Coronary artery (tissue), 2 donors: ENCODE data around the gene MMP24OS.
"Not testable (repeated sequence)": the region's sequence is repeated elsewhere in the genome, so short reads cannot be mapped to it uniquely, and the experiment has no call there.

Source experiments
- DNase-seq: peaks from one replicate; pipeline ENCODE4 v3.0.0-alpha.2; 2017; ENCODE audit warnings: low spot score
- H3K27ac ChIP-seq, 2 donors: fragments of 200-600 bp; sonication (generic); one replicate each; pipeline ENCODE4 v1.5.1; 2016 to 2019
- H3K4me3 ChIP-seq: fragments of 200-600 bp; sonication (generic); 2 replicates; pipeline ENCODE4 v1.5.1; 2016; ENCODE audit warnings: mild to moderate bottlenecking, moderate library complexity
- CTCF ChIP-seq: fragments of 200-600 bp; sonication (generic); IDR thresholded peaks from one replicate; pipeline ENCODE4 v1.5.1; 2019; ENCODE audit warnings: antibody characterized with exemption

Gene MMP24OS

DNA sequence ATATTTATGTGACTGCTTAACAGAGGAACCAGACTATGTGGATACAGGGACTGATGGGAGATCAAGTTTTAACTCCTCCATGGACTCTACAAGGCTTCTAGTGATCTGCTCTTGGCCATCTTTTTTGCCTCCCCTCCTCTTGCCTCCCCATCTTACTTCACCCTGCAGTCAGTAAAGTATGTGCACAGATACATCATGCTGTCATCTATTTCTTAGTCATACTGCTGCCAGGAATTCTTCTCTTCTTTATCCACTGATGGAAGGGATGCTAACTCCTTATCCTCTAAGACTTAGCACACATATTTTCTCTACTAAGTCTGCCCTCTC lies 41.9 kb upstream of the MMP24OS start:
- no peak overlapping the region for H3K4me3 ChIP-seq
- no peak for DNase-seq
- TF ChIP-seq CTCF = no peak
- no peak overlapping the region for H3K27ac ChIP-seq

DNA sequence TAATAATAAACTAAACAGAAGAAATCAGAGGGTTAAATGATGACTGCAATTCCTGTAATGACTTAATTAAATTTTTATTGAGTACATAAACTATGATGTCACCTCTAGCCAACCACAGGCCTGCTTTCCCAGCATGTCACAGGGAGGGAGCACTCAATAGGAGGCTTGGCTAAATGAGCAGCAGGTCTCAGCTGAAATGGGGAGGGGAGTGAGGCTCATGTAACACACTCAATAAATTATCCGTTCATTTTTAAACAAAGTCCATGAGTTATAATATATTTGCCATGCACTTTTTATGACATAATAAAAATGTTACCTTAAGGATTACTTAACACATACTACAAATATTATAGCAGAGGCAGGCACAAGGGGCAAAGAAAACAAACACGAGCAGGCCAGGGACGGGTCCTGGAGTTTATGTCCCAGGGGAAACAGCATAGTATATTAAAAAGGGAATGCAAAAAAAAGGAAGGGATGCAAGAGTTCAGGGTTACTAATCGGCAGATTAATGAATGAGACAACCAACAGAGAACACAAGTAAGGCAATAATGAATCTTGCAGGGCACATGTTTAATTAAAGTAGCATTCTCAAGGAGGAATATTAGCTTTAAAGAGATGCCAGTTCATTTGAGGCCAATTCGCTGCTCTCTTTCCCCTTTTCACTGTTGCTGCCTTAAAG lies 41.4 kb upstream of the MMP24OS start:
- H3K27ac ChIP-seq = no peak overlapping the region
- no peak for DNase-seq
- TF ChIP-seq CTCF = no peak
- no peak overlapping the region for H3K4me3 ChIP-seq

- no peak for TF ChIP-seq CTCF
- Histone ChIP-seq H3K4me3 (no peak overlapping the region), H3K27ac (no peak overlapping the region)
- DNase-seq = no peak
These were observed 40.7 kb upstream of the MMP24OS start for GRCh38 chr20:35318502-35319157.

DNA sequence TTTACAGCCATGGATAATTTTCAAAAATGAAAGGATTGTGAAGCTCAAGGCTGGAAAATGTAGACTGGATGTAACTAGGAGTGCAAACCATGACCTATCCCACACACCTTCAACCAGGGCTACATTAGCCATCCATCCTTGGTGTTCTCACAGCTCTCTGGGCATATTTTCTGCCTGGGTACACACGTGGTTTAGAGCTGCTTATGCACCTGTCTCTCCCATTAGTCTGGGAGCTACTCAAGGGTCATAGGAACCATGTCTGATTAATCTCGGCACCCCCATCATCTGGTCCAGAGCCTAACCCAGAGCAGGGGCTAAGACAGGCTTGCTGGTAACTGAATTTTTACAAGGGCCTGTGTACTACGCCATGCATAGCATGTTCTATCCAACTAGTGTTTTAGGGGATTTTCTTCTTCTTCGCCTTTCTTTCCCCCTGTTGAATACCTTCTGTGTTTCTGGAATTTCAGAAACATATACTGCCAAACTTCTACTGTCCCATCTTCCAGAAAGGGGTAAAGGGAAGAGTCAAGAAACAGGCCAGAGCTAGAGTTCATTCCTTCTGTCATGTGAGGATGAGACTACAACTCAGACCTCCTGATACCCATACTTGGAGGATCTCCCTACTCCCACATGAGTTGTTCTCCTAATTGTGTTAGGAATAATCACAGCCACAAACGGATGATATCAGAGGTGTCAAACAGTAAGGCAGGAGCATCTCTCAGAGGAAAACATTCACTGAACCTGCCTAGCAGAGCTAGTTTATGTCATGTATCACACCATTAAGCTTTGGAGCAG lies 39.7 kb upstream of the MMP24OS start:
- Histone ChIP-seq H3K4me3 (no peak overlapping the region), H3K27ac (no peak overlapping the region)
- DNase-seq = no peak
- no peak for TF ChIP-seq CTCF

- Histone ChIP-seq H3K4me3 (no peak overlapping the region), H3K27ac (no peak overlapping the region)
- DNase-seq = no peak
- no peak for TF ChIP-seq CTCF
These were observed 38.2 kb upstream of the MMP24OS start for GRCh38 chr20:35316086-35316485.

GRCh38 chr20:35315632-35316020 lies 37.7 kb upstream of the MMP24OS start:
- not testable (repeated sequence) for H3K27ac ChIP-seq

DNA sequence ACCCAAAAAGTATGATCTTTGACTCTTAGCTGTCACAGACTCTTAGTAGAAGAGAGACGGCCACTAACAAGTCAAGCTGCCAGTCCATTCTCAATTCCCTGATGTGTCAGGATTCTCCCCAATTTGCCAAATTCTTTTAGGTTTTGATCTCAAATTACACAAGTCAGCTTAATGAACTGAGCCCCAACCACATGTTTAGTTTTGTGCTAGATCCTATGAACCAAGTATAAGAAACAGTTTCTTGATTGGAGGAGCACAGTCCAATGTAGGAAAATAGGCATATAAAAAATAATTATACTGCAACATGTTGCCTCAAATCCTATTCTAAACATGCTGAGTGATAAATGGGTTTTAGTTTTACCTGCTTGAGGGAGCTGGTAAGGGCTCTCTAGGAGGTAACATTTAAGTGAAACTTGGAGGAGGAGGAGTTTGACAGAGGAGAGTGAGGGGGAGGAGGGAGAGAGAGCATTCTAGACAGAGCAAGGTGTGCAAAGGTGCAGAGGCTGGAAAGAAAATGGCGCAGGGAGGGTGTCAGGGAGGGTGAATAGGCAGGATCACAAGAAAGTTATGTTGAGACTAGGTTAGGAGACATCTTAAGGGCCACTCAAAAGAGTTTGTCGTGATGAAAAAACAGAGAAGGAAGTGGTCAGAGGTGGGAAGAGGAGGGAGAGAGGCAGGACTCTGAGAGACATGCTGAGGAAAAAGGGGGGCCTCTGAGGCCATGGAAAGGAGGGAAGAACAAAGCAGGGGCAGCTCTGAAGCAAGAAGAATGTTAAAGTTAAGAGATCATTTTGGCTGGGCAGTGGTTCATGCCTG lies 37.1 kb upstream of the MMP24OS start:
- DNase-seq = no peak
- TF ChIP-seq CTCF = no peak
- H3K4me3 ChIP-seq = no peak overlapping the region
- H3K27ac ChIP-seq = no peak overlapping the region

More at GRCh38 chr20:35315632-35316020, 37.7 kb upstream of the MMP24OS start:
- DNase-seq, H3K4me3 ChIP-seq: not testable (repeated sequence)
